A549 treated with Hydrocortisone at 1 μM for 4 hours (cell line): ENCODE data around the gene ATPAF2. TPM values are rescaled to one million over a fixed set of nuclear protein-coding genes. Genes with fewer than 3 reads are reported as not detected.

Source experiments
- total RNA-seq: library from RNA; stranded (reverse); fragments of 200-300 nt; extraction: Qiagen RNA extraction; gene quantifications from 5 replicates; pipeline ENCODE4 v1.2.3, GENCODE V29; 2022

Gene ATPAF2
- total RNA-seq = 22.8 to 30.3 TPM (median 30.2 TPM) in 5 replicates

DNA sequence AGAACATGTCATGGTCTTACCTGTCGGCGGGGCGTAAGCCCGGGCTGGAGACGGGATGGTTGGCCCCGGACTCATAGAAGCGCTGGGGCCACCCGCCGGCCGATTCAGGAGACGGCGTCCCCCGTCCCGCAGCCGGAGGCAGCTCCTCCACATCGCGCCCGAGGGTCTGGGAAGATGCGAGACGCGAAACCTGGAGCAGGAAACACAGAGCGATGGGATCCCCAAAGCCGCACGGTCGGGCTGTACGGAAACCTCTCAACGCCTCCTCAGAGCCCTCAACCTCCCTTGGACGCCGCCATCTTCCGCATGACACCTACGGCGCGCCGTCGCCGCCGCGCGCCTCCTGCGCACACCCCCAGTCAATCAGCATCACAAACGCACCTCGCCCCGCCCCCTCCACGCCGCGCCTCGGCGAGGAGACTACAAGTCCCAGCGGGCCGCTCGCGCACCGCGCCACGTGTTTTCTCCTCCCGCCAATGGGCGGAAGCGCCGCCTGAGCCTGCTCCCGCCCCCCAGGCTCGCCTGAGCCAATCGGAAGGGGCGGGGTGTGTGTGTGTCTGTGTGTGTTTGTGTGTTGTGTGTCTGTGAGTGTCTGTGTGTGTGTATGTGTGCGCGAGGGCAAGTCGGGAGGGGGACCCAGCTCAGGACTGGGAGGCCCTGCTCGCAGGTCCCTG lies at the start of gene ATPAF2, which contains the start of gene GID4:
Gene ATPAF2 (minus strand): TSS at position 308 of the 674 bp plus-strand sequence. CDS start 155 bp downstream, at position 153.
Gene GID4 (plus strand): TSS at position 548 of the 674 bp plus-strand sequence. CDS start 57 bp downstream, at position 605.

GRCh38 chr17:18087610-18088491 lies 48.9 kb upstream of the ATPAF2 start, which contains the start of gene DRG2:
Gene DRG2 (plus strand): TSS chr17:18087948. CDS start chr17:18088024, 76 bp downstream.

GRCh38 chr17:17972126-17972951 lies 66.6 kb downstream of the ATPAF2 start, which contains the start of the genes DRC3 and TOM1L2:
Gene DRC3 (plus strand): TSS chr17:17972862. CDS start chr17:17977599, 4,737 bp downstream.
Gene TOM1L2 (minus strand): TSS chr17:17972400. CDS start chr17:17972313, 87 bp downstream.

Other genes starting within 250 kb of the ATPAF2 start
- 70.0 to 74.0 TPM (median 73.6 TPM) in 5 replicates for gene SREBF1, start 202.2 kb downstream of the ATPAF2 start, total RNA-seq
- 16.8 to 23.3 TPM (median 21.7 TPM) in 5 replicates for gene TOM1L2, start 66.8 kb downstream of the ATPAF2 start, total RNA-seq
- gene DRC3, start 66.3 kb downstream of the ATPAF2 start, total RNA-seq = 2.2 to 2.6 TPM (median 2.3 TPM) in 5 replicates
- gene GID4, start 240 bp upstream of the ATPAF2 start, total RNA-seq = 8.3 to 11.3 TPM (median 10.5 TPM) in 5 replicates
- 48.8 to 54.9 TPM (median 51.3 TPM) in 5 replicates for gene DRG2, start 48.8 kb upstream of the ATPAF2 start, total RNA-seq
- 0.34 to 0.54 TPM (median 0.37 TPM) in 5 replicates for gene MYO15A, start 69.6 kb upstream of the ATPAF2 start, total RNA-seq
- gene ALKBH5, start 144.7 kb upstream of the ATPAF2 start, total RNA-seq = 48.1 to 62.0 TPM (median 51.7 TPM) in 5 replicates
- 12.6 to 16.9 TPM (median 15.1 TPM) in 5 replicates for gene LLGL1, start 186.5 kb upstream of the ATPAF2 start, total RNA-seq
- gene FLII, start 219.6 kb upstream of the ATPAF2 start, total RNA-seq = 231 to 243 TPM (median 234 TPM) in 5 replicates
- gene MIEF2, start 221.5 kb upstream of the ATPAF2 start, total RNA-seq = 8.3 to 10.5 TPM (median 10.3 TPM) in 5 replicates